Small intestine (tissue), 7 donors: ENCODE data around the gene TSPAN5. TPM values are rescaled to one million over a fixed set of nuclear protein-coding genes. Genes with fewer than 3 reads are reported as not detected.

Experiments used
- DNase-seq, 2 donors: peaks; one replicate each; pipeline versions ENCODE4 v3.0.0 to v3.0.0-alpha.2; 2013
- FAIRE-seq: peaks from 2 replicates; lab custom pipeline; 2012; peaks lifted over from hg19 to GRCh38; lab: Jason Lieb, UNC
- H3K27ac ChIP-seq, 3 donors: one replicate each; pipeline ENCODE4 v1.5.1; 2013; ENCODE audit warnings: low read length in 2 of 3, mild to moderate bottlenecking in 2 of 3, control low read depth in 1 of 3, inconsistent platforms in 1 of 3, low read depth in 1 of 3, moderate library complexity in 1 of 3
- H3K27me3 ChIP-seq, 3 donors: one replicate each; pipeline ENCODE4 v1.6.1; 2013; ENCODE audit warnings: low read length in 3 of 3, inconsistent platforms in 1 of 3; ENCODE audit not compliant: control insufficient read depth in 3 of 3, insufficient read depth in 3 of 3
- H3K36me3 ChIP-seq, 3 donors: one replicate each; pipeline ENCODE4 v1.6.1; 2013; ENCODE audit warnings: low read length in 3 of 3, inconsistent platforms in 1 of 3, low read depth in 1 of 3, mild to moderate bottlenecking in 1 of 3, moderate library complexity in 1 of 3; ENCODE audit not compliant: control insufficient read depth in 3 of 3, insufficient read depth in 2 of 3
- H3K4me1 ChIP-seq, 3 donors: one replicate each; pipeline ENCODE4 v1.6.1; 2013; ENCODE audit warnings: low read length in 2 of 3, inconsistent platforms in 1 of 3, low read depth in 1 of 3, mild to moderate bottlenecking in 1 of 3, moderate library complexity in 1 of 3; ENCODE audit not compliant: control insufficient read depth in 3 of 3, insufficient read depth in 2 of 3
- H3K4me3 ChIP-seq, 3 donors: one replicate each; pipeline ENCODE4 v1.5.1; 2013; ENCODE audit warnings: low read length in 3 of 3, control low read depth in 1 of 3, inconsistent platforms in 1 of 3, low read depth in 1 of 3, mild to moderate bottlenecking in 1 of 3, moderate library complexity in 1 of 3
- H3K9me3 ChIP-seq, 2 donors: one replicate each; pipeline ENCODE4 v1.6.1; 2013; ENCODE audit warnings: low read depth in 1 of 2, low read length in 1 of 2; ENCODE audit not compliant: control insufficient read depth in 2 of 2, insufficient read depth in 1 of 2
- WGBS, 3 donors: extraction: QIAGEN DNeasy Blood & Tissue Kit; methylation state at CpG; one replicate each; pipeline ENCODE4 v1.1.7; 2013; 5-methylcytosine and 5-hydroxymethylcytosine counted together
- polyA plus RNA-seq, 4 donors: library from polyadenylated mRNA; stranded (reverse) in 3 of 4; unstranded in 1 of 4; fragments of 200-250 nt in 3 of 4; fragments of 120-200 nt in 1 of 4; gene quantifications; one replicate each; pipeline versions ENCODE4 v1.2.1 to v1.2.3, GENCODE V29; 2013
- donor health status: healthy with polysubstance abuse.
- donor health status: control.
- donor health status: control.
- donor health status: Bipolar disorder and iron deficiency.
- donor health status: healthy.

Gene TSPAN5
- polyA plus RNA-seq, 4 donors: 0.67 to 4.9 (median 2.2) TPM

GRCh38 chr4:98581126-98581525 is 77.3 kb downstream of the TSPAN5 start:
- Histone ChIP-seq H3K27ac (no peak overlapping the region), H3K36me3 (no peaks in the 10 kb centered on the region), H3K4me3 (no peak overlapping the region), H3K4me1 (peaks cover 0 to 3% (median 2%) of the 10 kb centered on the region in 3 donors), H3K27me3 (no peaks in the 10 kb centered on the region), H3K9me3 (no peaks in the 10 kb centered on the region)
- DNase-seq (no peak), FAIRE-seq (no peak)
- whole genome bisulfite sequencing, 3 donors: 48 to 70% (median 59%) methylated on average over 3 of the region's 3 CpGs

GRCh38 chr4:98577956-98578355 is 80.5 kb downstream of the TSPAN5 start:
- FAIRE-seq: no peak
- Histone ChIP-seq H3K27me3 (no peaks in the 10 kb centered on the region), H3K27ac (no peak overlapping the region), H3K36me3 (no peaks in the 10 kb centered on the region), H3K4me1 (peaks cover 0 to 3% (median 2%) of the 10 kb centered on the region in 3 donors), H3K9me3 (no peaks in the 10 kb centered on the region), H3K4me3 (no peak overlapping the region)
- no peak for DNase-seq
- 21 to 43% (median 21%) methylated on average over 2 of the region's 2 CpGs for WGBS, 3 donors

- H3K4me3 ChIP-seq: no peak overlapping the region
- FAIRE-seq (no peak), DNase-seq (no peak)
- 88 to 89% (median 88%) methylated on average over 4 of the region's 4 CpGs for WGBS, 3 donors
- H3K27ac ChIP-seq: no peak overlapping the region
- no peaks in the 10 kb centered on the region for H3K27me3 ChIP-seq
- H3K36me3 ChIP-seq: no peaks in the 10 kb centered on the region
- H3K9me3 ChIP-seq: no peaks in the 10 kb centered on the region
- H3K4me1 ChIP-seq: peaks cover 0 to 2% (median 0%) of the 10 kb centered on the region in 3 donors
These were observed 83.6 kb downstream of the TSPAN5 start for GRCh38 chr4:98574816-98575215.

GRCh38 chr4:98573791-98574190 is 84.6 kb downstream of the TSPAN5 start:
- H3K27ac ChIP-seq: no peak overlapping the region
- FAIRE-seq (no peak), DNase-seq (no peak)
- H3K9me3 ChIP-seq: no peaks in the 10 kb centered on the region
- H3K36me3 ChIP-seq: no peaks in the 10 kb centered on the region
- peaks cover 0 to 2% (median 0%) of the 10 kb centered on the region in 3 donors for H3K4me1 ChIP-seq
- H3K4me3 ChIP-seq: no peak overlapping the region
- no peaks in the 10 kb centered on the region for H3K27me3 ChIP-seq
- WGBS, 3 donors: 65 to 86% (median 83%) methylated on average over 2 of the region's 2 CpGs

- Histone ChIP-seq H3K27ac (no peak overlapping the region), H3K27me3 (no peaks in the 10 kb centered on the region), H3K4me3 (no peak overlapping the region), H3K36me3 (no peaks in the 10 kb centered on the region), H3K4me1 (no peaks in the 10 kb centered on the region), H3K9me3 (no peaks in the 10 kb centered on the region)
- FAIRE-seq (no peak), DNase-seq (peak; percentile 5 to 20)
- 50 to 66% (median 61%) methylated on average over 2 of the region's 2 CpGs for WGBS, 3 donors
These were observed 85.7 kb downstream of the TSPAN5 start for GRCh38 chr4:98572697-98573096.

- Histone ChIP-seq H3K27ac (no peak overlapping the region), H3K4me1 (no peaks in the 10 kb centered on the region), H3K36me3 (no peaks in the 10 kb centered on the region), H3K9me3 (no peaks in the 10 kb centered on the region), H3K4me3 (no peak overlapping the region), H3K27me3 (no peaks in the 10 kb centered on the region)
- DNase-seq: no peak
- no peak for FAIRE-seq
- 77 to 81% (median 79%) methylated on average over 11 of the region's 11 CpGs for WGBS, 3 donors
These were observed 87.1 kb downstream of the TSPAN5 start for GRCh38 chr4:98571161-98571786.

- H3K4me3 ChIP-seq: no peak overlapping the region
- H3K27me3 ChIP-seq: no peaks in the 10 kb centered on the region
- FAIRE-seq: no peak
- H3K27ac ChIP-seq: no peak overlapping the region
- DNase-seq: no peak
- no peaks in the 10 kb centered on the region for H3K4me1 ChIP-seq
- H3K36me3 ChIP-seq: no peaks in the 10 kb centered on the region
- no peaks in the 10 kb centered on the region for H3K9me3 ChIP-seq
- WGBS, 3 donors: 91 to 94% (median 94%) methylated on average over 5 of the region's 5 CpGs
These were observed 88.1 kb downstream of the TSPAN5 start for GRCh38 chr4:98570151-98570797.

- 69 to 79% (median 73%) methylated on average over 7 of the region's 7 CpGs for WGBS, 3 donors
- FAIRE-seq (no peak), DNase-seq (no peak)
- Histone ChIP-seq H3K27ac (no peak overlapping the region), H3K27me3 (no peaks in the 10 kb centered on the region), H3K4me3 (no peak overlapping the region), H3K36me3 (no peaks in the 10 kb centered on the region), H3K4me1 (no peaks in the 10 kb centered on the region), H3K9me3 (no peaks in the 10 kb centered on the region)
These were observed 89.3 kb downstream of the TSPAN5 start for GRCh38 chr4:98568941-98569663.
